ENCODE results near the gene OCA2.

Gene OCA2

DNA sequence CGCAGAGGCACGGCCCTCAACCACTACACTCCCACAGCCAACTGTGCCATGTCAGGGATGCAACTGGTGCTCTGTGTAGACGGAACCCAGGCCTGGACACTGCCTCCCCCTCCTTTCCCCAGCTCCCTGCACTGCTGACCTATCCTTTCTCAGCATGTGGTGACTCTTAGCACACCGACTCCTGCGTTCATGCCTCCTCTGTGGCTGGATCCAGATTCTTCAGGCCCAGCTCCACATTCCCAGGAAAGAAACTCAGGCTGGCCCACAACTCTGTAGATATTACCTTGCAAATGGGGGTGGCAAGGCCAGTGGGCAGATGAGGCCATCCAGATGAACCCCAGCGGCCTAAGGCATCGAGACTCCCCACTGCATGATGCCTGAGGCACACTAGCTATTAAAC is 272.7 kb downstream of the OCA2 start:
- Histone ChIP-seq H3K9ac (ENCODE audit: low read length) (peak overlapping the region; percentile 85), H3K27me3 (ENCODE audit: control insufficient read depth in 1 of 2, insufficient read depth in 1 of 2, low read length in 2 of 2) (no peaks in the 10 kb centered on the region)
- 39% methylated on average over 7 of the region's 7 CpGs for WGBS

DNA sequence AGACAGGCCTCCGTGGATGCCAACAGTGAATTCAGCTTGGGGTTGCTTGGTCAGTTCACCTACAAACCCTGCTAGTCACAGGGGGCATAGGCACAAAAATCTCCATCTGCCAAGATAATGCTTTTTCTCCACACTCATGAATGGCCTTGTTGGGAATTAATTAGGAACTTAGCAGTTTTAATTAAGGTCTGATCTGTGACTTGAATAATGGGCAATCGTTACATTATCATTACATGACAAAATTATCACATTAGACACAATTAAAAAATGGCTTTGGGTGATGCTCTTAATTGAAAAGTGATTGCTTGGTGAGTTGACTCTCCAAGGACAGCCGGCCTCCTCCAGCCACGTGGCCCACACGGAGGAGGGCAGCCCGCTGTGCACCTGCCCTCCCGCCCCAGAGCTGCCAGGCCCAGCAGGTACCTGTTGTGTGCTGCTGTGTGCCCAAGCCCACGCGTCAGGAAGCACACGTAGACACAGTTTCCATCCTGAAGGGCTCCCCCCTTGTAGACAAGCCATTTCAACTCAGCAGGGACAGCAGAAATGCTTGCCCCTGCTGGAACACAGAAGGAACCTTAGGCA is 274.2 kb downstream of the OCA2 start:
- no peaks in the 10 kb centered on the region for H3K79me1 ChIP-seq (replicated peaks; ENCODE audit: low read length, poor library complexity, severe bottlenecking)
- no peak overlapping the region for H3K4me2 ChIP-seq (ENCODE audit: low read length, poor library complexity, severe bottlenecking)
- no peak overlapping the region for H2BK120ac ChIP-seq (ENCODE audit: low read depth, low read length)
- H3K27me3 ChIP-seq (ENCODE audit: control insufficient read depth in 1 of 2, insufficient read depth in 1 of 2, low read length in 2 of 2): no peaks in the 10 kb centered on the region
- H2BK12ac ChIP-seq (ENCODE audit: low read length in 2 of 2): no peak overlapping the region
- no peak overlapping the region for H3K4ac ChIP-seq (ENCODE audit: low read depth in 1 of 2, low read length in 2 of 2)
- H3K14ac ChIP-seq (ENCODE audit: low read length in 2 of 2): no peak overlapping the region
- no peak overlapping the region for H4K8ac ChIP-seq (ENCODE audit: low read length)
- 69% methylated on average over 9 of the region's 10 CpGs for WGBS
- H3K27ac ChIP-seq (ENCODE audit: low read length, poor library complexity, severe bottlenecking): no peak overlapping the region
- H2BK15ac ChIP-seq (ENCODE audit: low read depth, poor library complexity, severe bottlenecking): no peak overlapping the region
- peak overlapping the region in 1 of 2 experiments; percentile 60 for H3K18ac ChIP-seq (ENCODE audit: low read depth in 1 of 2, low read length in 2 of 2)
- DNase-seq: no peak
- no peaks in the 10 kb centered on the region for H3K36me3 ChIP-seq (ENCODE audit: control insufficient read depth in 1 of 2, insufficient read depth in 2 of 2, low read depth in 1 of 2, low read length in 2 of 2)
- H3K9ac ChIP-seq (ENCODE audit: low read length): no peak overlapping the region
- H3K4me3 ChIP-seq (ENCODE audit: insufficient read depth in 1 of 2, low read depth in 1 of 2, low read length in 2 of 2): no peak overlapping the region
- peaks cover 18% of the 10 kb centered on the region for H3K4me1 ChIP-seq (ENCODE audit: control insufficient read depth, insufficient read depth, low read depth, low read length)
- H2AFZ ChIP-seq (ENCODE audit: low read depth, low read length): no peak overlapping the region
- no peak overlapping the region for H2BK5ac ChIP-seq (ENCODE audit: low read depth, low read length, poor library complexity, severe bottlenecking)
- no peak overlapping the region for H4K91ac ChIP-seq (ENCODE audit: low read length)
- no peaks in the 10 kb centered on the region for H3K9me3 ChIP-seq (ENCODE audit: control insufficient read depth, low read length)
- H3K23ac ChIP-seq (ENCODE audit: low read length in 2 of 2): no peak overlapping the region
- H2AK5ac ChIP-seq (ENCODE audit: low read length, severe bottlenecking): no peak overlapping the region

More for the DNA sequence above, 272.7 kb downstream of the OCA2 start:
- Histone ChIP-seq H3K79me1 (replicated peaks; ENCODE audit: low read length, poor library complexity, severe bottlenecking) (no peaks in the 10 kb centered on the region), H3K4me3 (ENCODE audit: insufficient read depth in 1 of 2, low read depth in 1 of 2, low read length in 2 of 2) (peak overlapping the region in 1 of 2 experiments; percentile 61), H3K9me3 (ENCODE audit: control insufficient read depth, low read length) (no peaks in the 10 kb centered on the region), H4K8ac (ENCODE audit: low read length) (no peak overlapping the region), H3K36me3 (ENCODE audit: control insufficient read depth in 1 of 2, insufficient read depth in 2 of 2, low read depth in 1 of 2, low read length in 2 of 2) (no peaks in the 10 kb centered on the region), H2BK5ac (ENCODE audit: low read depth, low read length, poor library complexity, severe bottlenecking) (no peak overlapping the region), H2BK12ac (ENCODE audit: low read length in 2 of 2) (no peak overlapping the region), H2AFZ (ENCODE audit: low read depth, low read length) (no peak overlapping the region), H3K4me1 (ENCODE audit: control insufficient read depth, insufficient read depth, low read depth, low read length) (peaks cover 16% of the 10 kb centered on the region), H3K4ac (ENCODE audit: low read depth in 1 of 2, low read length in 2 of 2) (no peak overlapping the region), H3K23ac (ENCODE audit: low read length in 2 of 2) (no peak overlapping the region), H3K4me2 (ENCODE audit: low read length, poor library complexity, severe bottlenecking) (no peak overlapping the region), H2BK15ac (ENCODE audit: low read depth, poor library complexity, severe bottlenecking) (no peak overlapping the region), H3K27ac (ENCODE audit: low read length, poor library complexity, severe bottlenecking) (no peak overlapping the region), H3K14ac (ENCODE audit: low read length in 2 of 2) (peak overlapping the region in 1 of 2 experiments; percentile 1), H2AK5ac (ENCODE audit: low read length, severe bottlenecking) (no peak overlapping the region), H3K18ac (ENCODE audit: low read depth in 1 of 2, low read length in 2 of 2) (no peak overlapping the region), H2BK120ac (ENCODE audit: low read depth, low read length) (no peak overlapping the region), H4K91ac (ENCODE audit: low read length) (no peak overlapping the region)
- no peak for DNase-seq

DNA sequence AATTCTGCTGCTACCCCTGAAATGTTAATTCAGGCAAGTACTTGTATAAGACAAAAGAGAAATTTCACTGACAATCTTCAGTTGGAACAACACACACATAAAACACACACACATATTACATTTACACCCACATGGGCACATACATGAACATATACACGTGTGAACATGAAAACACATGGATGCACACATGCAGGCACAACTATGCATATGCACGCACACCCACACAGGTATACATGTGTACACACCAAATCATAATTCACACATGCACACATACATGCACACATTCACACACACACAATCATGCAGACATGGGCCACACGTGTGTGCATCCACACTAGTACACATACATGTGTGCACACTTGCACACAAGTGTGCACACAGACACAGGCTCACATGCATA is 277.8 kb downstream of the OCA2 start:
- Histone ChIP-seq H3K23ac (ENCODE audit: low read length in 2 of 2) (no peak overlapping the region), H2BK15ac (ENCODE audit: low read depth, poor library complexity, severe bottlenecking) (no peak overlapping the region), H2BK5ac (ENCODE audit: low read depth, low read length, poor library complexity, severe bottlenecking) (no peak overlapping the region), H3K9ac (ENCODE audit: low read length) (no peak overlapping the region), H3K27ac (ENCODE audit: low read length, poor library complexity, severe bottlenecking) (no peak overlapping the region), H2BK12ac (ENCODE audit: low read length in 2 of 2) (no peak overlapping the region), H4K91ac (ENCODE audit: low read length) (no peak overlapping the region), H3K36me3 (ENCODE audit: control insufficient read depth in 1 of 2, insufficient read depth in 2 of 2, low read depth in 1 of 2, low read length in 2 of 2) (no peaks in the 10 kb centered on the region), H3K4me3 (ENCODE audit: insufficient read depth in 1 of 2, low read depth in 1 of 2, low read length in 2 of 2) (no peak overlapping the region), H3K18ac (ENCODE audit: low read depth in 1 of 2, low read length in 2 of 2) (no peak overlapping the region), H2BK120ac (ENCODE audit: low read depth, low read length) (no peak overlapping the region), H3K79me1 (replicated peaks; ENCODE audit: low read length, poor library complexity, severe bottlenecking) (no peaks in the 10 kb centered on the region), H3K9me3 (ENCODE audit: control insufficient read depth, low read length) (no peaks in the 10 kb centered on the region), H3K27me3 (ENCODE audit: control insufficient read depth in 1 of 2, insufficient read depth in 1 of 2, low read length in 2 of 2) (no peaks in the 10 kb centered on the region), H3K4me1 (ENCODE audit: control insufficient read depth, insufficient read depth, low read depth, low read length) (peaks cover 7% of the 10 kb centered on the region), H4K8ac (ENCODE audit: low read length) (no peak overlapping the region), H3K4me2 (ENCODE audit: low read length, poor library complexity, severe bottlenecking) (no peak overlapping the region), H3K4ac (ENCODE audit: low read depth in 1 of 2, low read length in 2 of 2) (no peak overlapping the region), H2AK5ac (ENCODE audit: low read length, severe bottlenecking) (no peak overlapping the region), H3K14ac (ENCODE audit: low read length in 2 of 2) (no peak overlapping the region), H2AFZ (ENCODE audit: low read depth, low read length) (no peak overlapping the region)
- WGBS: 50% methylated on average over 3 of the region's 3 CpGs
- DNase-seq: no peak

DNA sequence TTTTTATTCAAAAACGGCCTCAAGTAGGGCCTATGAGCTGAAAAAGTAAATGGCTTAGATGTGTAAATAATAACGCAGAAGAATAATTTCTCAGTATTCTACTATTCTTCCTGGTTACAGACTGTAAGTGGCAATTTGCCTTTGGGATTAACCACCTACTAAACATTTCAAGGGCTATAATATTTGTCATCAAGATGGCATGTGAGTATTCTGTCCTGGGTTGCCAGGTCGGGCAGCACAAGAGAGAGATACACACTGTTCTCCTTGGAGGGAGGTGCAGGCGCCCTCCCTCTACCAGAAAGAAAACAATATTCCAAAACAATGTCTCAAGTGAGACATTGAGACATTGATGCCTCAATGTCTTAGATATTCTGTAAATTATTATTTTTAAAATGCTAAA is 278.4 kb downstream of the OCA2 start:
- Histone ChIP-seq H2BK120ac (ENCODE audit: low read depth, low read length) (no peak overlapping the region), H2BK5ac (ENCODE audit: low read depth, low read length, poor library complexity, severe bottlenecking) (no peak overlapping the region), H3K36me3 (ENCODE audit: control insufficient read depth in 1 of 2, insufficient read depth in 2 of 2, low read depth in 1 of 2, low read length in 2 of 2) (no peaks in the 10 kb centered on the region), H3K9me3 (ENCODE audit: control insufficient read depth, low read length) (no peaks in the 10 kb centered on the region), H4K8ac (ENCODE audit: low read length) (no peak overlapping the region), H3K4me3 (ENCODE audit: insufficient read depth in 1 of 2, low read depth in 1 of 2, low read length in 2 of 2) (no peak overlapping the region), H3K79me1 (replicated peaks; ENCODE audit: low read length, poor library complexity, severe bottlenecking) (no peaks in the 10 kb centered on the region), H2BK15ac (ENCODE audit: low read depth, poor library complexity, severe bottlenecking) (no peak overlapping the region), H3K18ac (ENCODE audit: low read depth in 1 of 2, low read length in 2 of 2) (no peak overlapping the region), H3K9ac (ENCODE audit: low read length) (no peak overlapping the region), H2BK12ac (ENCODE audit: low read length in 2 of 2) (no peak overlapping the region), H2AK5ac (ENCODE audit: low read length, severe bottlenecking) (no peak overlapping the region), H4K91ac (ENCODE audit: low read length) (no peak overlapping the region), H3K27ac (ENCODE audit: low read length, poor library complexity, severe bottlenecking) (no peak overlapping the region), H3K27me3 (ENCODE audit: control insufficient read depth in 1 of 2, insufficient read depth in 1 of 2, low read length in 2 of 2) (no peaks in the 10 kb centered on the region), H3K4me1 (ENCODE audit: control insufficient read depth, insufficient read depth, low read depth, low read length) (peaks cover 5% of the 10 kb centered on the region), H3K14ac (ENCODE audit: low read length in 2 of 2) (no peak overlapping the region), H2AFZ (ENCODE audit: low read depth, low read length) (no peak overlapping the region), H3K4ac (ENCODE audit: low read depth in 1 of 2, low read length in 2 of 2) (no peak overlapping the region), H3K23ac (ENCODE audit: low read length in 2 of 2) (no peak overlapping the region), H3K4me2 (ENCODE audit: low read length, poor library complexity, severe bottlenecking) (no peak overlapping the region)
- WGBS: 33% methylated on average over 1 of the region's 4 CpGs
- no peak for DNase-seq
